Forelimb muscle (tissue), 1 donor: Measurements from ENCODE around the gene AKAP13. TPM values are rescaled to one million over a fixed set of nuclear protein-coding genes. Genes with fewer than 3 reads are reported as not detected.

Experiments
- DNase-seq: peaks from one replicate; pipeline ENCODE4 v3.0.0-alpha.2; 2013; ENCODE audit warnings: low read depth
- polyA plus RNA-seq: library from polyadenylated mRNA; unstranded; fragments of 120-200 nt; gene quantifications from one replicate; pipeline ENCODE4 v1.2.1, GENCODE V29; 2013; ENCODE audit not compliant: insufficient read length

AKAP13 gene
- polyA plus RNA-seq, 1 donor, result 61.1 TPM

DNA sequence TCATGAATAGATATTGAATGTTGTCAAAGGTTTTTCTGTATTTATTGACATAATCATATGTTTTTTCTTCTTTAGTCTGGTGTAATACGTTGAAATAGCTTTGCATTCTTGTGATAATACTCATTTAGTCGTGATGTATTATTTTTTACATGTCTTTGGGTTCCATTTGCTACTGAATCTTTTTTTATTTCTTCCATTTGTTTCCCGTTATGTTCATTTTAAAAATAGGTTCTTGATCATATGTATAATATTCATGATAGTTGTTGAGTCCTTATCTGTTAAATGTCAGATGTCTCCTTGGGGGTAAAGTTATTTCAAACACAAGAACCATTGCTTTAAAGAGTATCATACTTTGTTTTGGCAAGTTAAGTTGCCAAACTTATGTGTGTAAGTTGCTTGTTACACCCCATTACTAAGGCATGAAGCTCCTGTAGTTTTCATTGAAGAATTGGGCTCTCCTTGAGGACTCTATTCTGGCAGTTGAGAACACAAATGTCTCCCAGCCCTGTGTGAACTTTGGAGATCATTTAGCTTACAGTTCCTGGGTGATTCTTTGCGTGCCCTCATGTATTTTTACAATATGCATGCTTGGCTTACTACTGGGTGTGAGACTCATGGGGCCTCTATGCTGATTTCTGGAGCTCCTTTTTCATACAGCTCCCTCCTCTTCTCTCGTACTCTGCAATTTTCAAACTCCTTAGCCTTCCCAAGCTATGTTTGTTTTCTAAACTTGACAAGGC is 8.3 kb downstream of the AKAP13 start:
- DNase-seq, result no peak

DNA sequence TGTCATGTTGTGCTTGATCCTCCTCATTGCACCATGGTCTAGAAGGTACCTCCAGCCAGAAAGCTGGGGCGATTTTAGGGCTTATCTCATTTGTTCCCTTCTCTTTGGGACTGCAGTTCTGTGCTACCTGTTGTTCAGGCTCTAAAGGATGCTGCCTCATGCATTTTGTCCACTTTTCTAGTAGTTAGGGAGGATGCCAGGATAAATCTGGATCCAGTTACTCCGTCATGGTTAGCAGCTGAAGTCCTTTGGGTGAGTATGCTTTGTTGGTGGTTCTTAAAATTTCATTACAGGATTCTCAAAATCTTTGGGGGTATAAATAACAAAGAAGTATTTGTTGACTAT is 8.9 kb downstream of the AKAP13 start:
- DNase-seq, result no peak

- DNase-seq, result no peak
Measured at GRCh38 chr15:85389772-85390171, 9.4 kb downstream of the AKAP13 start.

- no peak for DNase-seq
Measured at GRCh38 chr15:85393210-85393609, 12.8 kb downstream of the AKAP13 start.

GRCh38 chr15:85394554-85395333 is 14.3 kb downstream of the AKAP13 start:
- no peak for DNase-seq

DNA sequence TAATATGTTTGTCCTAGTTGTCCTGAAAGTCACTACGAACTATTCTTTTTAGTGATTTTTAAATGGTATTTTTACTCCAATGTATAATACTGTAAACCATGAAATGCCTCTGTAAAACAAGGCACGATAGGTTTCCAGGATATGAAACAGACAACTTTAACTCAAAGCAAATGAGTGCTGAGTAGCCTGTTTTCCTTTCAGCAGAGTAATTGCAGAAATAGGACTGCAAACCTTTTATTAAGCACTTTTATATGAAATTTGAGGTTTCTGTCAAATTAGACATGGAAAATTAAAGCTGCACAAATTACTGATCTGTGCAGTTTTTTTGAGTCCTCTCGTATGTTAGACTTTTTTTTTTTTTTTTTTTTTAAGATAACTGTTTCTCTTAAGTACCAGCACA is 16.2 kb downstream of the AKAP13 start:
- no peak for DNase-seq

DNA sequence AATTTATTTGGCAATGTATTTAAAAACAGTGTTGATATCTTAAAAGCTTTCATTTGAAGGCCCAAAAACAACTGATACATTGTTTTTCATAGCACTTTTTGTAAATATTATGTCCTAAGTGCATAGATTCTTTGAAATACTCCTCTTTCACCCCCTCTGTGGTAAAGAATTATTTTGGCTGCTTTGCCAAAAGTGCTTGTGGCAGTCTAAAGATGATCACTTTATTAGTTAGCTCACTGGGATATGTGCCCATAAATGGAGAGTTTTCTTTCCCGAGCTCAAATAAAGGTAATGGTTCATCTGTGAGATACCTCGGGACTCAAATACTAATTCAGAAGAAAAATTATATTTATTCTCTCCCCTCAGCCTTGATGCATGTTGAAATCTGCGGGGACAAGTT is 16.7 kb downstream of the AKAP13 start:
- no peak for DNase-seq

DNA sequence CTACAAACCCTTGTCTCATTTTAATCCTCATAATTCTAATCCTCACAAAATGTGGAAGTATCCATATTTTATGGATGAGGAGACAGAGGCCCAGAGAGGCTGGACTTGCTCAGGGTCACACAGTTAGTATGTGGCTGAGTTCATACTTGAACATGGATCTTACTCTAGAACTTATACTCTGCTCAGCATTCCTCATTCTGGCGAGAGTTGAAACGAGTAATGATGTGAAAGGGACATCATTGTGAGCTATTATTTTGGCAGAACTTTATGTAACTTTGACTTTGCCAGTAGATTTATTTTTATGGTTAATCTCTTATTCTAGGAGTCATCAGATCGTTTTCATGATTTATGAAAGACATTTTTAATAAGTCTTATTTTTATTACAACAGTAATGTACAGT is 17.5 kb downstream of the AKAP13 start:
- no peak for DNase-seq

- DNase-seq, result no peak
Measured at GRCh38 chr15:85398822-85399221, 18.4 kb downstream of the AKAP13 start.

- no peak for DNase-seq
Measured at GRCh38 chr15:85399627-85400026, 19.2 kb downstream of the AKAP13 start.

- no peak for DNase-seq
Measured at GRCh38 chr15:85400606-85401005, 20.2 kb downstream of the AKAP13 start.

- no peak for DNase-seq
Measured at GRCh38 chr15:85401108-85401774, 20.8 kb downstream of the AKAP13 start.

DNA sequence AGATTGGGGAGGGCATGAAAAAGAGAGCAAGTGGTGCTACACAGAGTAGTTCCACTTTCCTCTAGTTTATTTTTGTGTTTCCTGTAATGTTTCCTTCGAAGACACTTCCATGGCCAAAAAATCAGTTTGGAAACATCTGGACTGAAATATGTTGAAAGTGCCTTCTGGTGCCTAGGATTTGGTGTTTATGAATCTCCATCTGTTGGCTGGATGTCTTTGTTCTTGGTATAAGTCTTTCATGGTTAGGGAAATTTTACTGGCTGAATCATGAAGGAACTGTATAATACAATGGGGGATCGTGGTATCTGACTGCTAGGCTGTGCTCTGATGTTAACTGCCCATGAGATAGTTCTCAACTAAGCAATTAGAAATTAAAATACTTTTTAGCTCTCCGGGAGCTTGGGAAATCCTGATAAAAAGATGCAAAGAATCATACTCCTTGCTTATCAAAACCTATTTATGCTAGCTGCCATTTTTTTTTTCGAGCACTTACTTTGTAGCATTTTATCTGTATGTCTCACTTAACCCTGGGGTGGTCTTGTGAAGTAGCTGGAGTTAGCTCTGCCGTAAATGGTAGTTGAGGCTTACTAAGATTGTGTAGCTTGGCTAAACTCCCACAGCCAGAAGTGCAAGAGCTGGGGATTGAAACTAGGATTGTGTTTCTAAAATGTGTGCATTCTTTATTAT is 21.9 kb downstream of the AKAP13 start:
- DNase-seq, result no peak

GRCh38 chr15:85403745-85404144 is 23.3 kb downstream of the AKAP13 start:
- no peak for DNase-seq

GRCh38 chr15:85404176-85404917 is 23.9 kb downstream of the AKAP13 start:
- DNase-seq, result no peak

DNA sequence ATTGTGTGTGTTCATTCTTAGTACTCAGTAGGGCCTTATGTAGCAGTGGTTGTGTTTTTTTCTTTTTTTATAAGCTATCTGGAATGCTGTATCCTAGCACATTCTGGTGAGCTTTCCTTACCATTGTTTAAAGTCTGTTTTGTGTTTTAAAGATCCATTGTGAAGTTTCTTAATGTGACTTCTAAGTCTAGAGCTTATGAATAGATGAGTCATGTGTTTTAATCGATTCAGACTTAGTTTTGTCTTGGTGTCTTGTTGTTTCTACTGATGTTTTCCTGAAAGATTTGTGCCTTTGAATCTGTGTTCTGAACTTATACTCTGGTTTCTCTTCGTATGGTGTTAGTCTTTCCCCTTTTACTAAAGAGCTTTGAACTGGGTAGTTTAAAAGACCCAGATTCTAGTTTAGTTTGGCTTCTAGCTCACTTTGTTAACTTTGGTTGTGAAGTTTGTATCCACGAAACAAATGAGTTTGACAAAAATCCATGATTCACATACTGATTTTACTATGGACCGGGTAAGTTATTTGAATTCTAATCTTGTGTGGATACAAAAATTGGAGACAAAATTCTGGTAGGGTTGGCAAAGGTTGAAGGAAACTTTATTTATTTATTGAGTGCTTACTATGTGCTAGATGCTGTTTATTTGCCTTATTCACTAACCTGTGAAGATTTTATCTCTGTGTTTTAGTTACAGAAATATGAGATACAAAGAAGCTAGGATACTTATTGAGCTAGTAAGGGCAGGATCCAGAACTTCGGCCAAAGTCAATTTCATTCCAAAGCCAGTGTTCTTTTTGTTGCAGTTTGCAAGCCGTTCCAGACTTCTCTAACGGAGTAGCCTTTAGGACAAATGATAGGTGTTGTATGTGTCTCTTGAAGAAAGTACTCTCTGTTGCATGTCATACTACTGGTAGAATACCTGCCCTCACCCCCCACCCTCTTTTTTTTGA is 24.8 kb downstream of the AKAP13 start:
- DNase-seq, result no peak

DNA sequence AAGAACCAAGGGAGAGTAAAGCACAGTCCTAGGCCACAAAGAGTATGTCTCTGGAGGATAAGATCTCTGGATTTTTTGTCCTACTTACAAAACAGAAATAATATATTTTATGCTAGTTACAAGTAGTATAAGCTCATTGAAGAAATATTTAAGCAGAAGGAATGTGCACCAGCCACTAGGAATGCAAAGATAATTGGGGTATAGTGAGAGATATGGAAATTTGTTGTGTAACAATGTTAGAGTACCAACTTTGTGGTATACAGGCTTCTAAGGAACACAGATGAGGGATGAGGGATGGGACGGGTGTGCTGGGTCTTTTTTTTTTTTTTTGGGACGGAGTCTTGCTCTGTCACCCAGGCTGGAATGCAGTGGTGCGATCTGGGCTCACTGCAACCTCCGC is 26.5 kb downstream of the AKAP13 start:
- no peak for DNase-seq

DNA sequence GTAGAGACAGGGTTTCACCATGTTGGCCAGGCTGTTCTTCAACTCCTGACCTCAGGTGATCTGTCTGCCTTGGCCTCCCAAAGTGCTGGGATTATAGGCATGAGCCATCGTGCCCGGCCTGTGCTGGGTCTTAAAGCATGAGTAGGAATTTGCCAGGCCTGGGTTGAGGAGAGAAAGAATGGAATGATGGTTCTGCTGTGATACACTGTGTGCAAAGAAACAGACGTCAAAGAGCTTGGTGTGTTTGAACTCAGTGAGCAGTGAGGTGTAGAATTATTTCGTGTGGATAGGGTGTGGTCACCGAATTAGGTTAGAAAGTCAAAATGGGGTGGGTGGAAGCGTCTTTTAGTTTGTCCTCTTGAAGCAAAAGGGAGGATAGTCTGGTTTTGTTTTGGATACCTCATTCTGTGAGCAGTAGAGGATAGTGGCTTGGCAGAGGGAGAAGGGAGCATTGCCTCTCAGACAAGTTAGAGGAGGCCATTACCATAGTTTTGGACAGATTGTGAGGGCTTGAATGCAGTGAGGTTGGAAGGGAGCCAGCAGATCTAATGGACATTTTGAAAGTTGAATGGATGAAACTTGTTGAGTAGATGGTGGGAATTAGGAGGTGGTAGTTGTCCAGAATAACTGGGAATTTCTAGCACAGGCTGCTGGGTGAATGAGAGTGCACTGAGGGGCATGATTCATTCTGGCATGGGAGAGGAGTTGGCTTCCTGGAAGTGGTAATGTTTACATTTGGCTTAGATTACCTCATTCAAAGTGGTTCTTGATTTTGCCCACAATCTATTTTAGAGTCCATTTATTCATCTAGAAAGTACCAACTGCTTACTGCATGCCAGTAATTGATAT is 27.2 kb downstream of the AKAP13 start:
- DNase-seq, result no peak

GRCh38 chr15:85408270-85408746 is 27.9 kb downstream of the AKAP13 start:
- no peak for DNase-seq
